ENCODE measurements around the gene EDN2.

EDN2 gene

GRCh38 chr1:41464885-41465284 lies 19.6 kb downstream of the EDN2 start:
- DNase-seq (ENCODE audit: low read depth), result no peak

- DNase-seq (ENCODE audit: low read depth), result no peak
Measured at GRCh38 chr1:41463516-41463915, 21.0 kb downstream of the EDN2 start.

GRCh38 chr1:41462680-41463004 lies 21.8 kb downstream of the EDN2 start:
- DNase-seq (ENCODE audit: low read depth), result no peak

DNA sequence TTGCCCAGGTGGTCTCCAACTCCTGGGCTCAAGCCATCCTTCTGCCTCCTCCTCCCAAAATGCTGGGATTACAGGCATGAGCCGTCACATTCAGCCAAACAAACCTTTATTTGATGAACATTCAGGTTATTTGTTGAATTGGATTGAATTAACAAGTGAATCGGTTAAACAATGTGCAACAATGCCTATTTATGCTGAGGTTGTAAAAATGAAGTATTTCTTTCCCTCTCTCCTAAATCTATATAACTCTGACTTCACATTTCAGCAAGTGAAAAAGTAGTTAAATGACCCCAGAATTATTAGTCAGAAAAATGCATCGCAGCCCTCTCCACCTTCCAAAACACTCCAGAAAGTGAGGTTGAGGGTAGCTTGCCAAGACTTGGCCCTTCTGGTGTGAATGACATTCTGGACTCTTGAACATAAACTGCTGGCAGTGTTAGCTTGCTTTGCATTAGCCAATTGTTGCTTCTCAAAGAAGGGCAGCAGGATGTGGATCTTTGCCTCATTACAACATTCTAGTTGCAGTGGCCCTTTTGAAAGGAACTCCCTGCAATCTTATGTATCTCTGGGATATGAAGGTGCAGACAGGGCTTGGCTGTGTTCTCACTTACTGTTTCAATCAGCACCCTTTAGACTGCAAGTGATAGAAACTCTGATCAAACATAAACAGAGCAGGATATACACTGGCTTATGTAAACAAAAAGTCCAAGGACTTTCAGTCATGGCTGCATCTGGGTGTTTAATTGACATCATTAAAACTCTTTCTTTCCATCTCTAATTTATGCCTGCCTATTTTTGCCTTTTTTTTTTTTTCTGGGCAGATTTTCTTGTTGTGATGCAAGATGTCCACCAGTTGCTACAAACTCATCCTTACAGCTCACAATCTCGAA lies 22.4 kb downstream of the EDN2 start:
- no peak for DNase-seq (ENCODE audit: low read depth)

GRCh38 chr1:41456847-41457540 lies 27.5 kb downstream of the EDN2 start:
- no peak for DNase-seq (ENCODE audit: low read depth)

- DNase-seq (ENCODE audit: low read depth), result no peak
Measured at GRCh38 chr1:41455479-41456332, 28.8 kb downstream of the EDN2 start.

DNA sequence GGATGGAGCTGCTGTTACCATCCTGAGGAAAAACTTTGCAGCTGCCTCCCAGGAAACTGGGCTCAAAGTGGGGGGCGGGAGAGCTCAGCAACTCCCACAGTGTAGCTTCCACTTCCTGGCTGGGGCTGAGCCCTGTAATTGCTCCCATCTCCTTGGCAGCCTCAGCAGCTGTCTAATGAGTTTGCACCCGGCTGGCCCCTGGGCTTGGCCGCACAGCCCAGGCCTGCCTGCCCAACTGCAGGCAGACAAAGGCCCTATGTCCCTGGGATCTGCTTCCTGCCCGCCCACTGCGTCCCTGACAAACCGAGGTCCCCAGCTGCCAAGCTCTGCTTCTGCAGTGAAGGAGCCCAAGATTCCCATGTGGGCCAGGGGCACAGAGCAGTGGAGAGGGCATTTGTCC lies 30.1 kb downstream of the EDN2 start:
- no peak for DNase-seq (ENCODE audit: low read depth)

DNA sequence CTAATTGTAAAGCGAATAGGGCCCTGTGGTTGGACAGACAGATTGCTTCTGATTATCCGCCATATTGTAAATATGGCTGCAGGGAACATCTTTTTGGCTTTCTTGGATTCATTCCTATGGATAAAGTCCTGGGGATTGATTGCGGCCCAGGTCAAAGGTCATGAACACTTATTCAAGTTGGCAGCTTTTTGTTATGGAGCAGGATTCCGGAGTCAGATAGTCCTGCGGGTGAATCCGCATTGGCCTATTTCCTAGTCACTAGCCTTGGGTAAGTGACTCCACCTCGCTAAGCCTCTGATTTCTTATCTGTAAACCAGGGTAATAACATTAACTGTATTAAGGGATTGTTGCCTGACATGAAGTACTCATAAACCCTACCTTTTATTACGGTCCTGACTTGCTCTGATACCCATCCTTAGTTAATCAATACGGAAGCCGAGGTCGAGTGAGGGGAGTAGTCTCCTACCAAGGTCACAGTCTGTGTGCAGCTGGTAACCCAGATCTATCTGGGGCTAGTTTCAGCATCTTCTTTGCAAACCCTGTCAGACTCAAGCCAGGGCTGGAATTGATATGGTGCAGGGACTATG lies 31.7 kb downstream of the EDN2 start:
- DNase-seq (ENCODE audit: low read depth), result no peak

GRCh38 chr1:41450747-41451285 lies 33.7 kb downstream of the EDN2 start:
- DNase-seq (ENCODE audit: low read depth), result no peak

- no peak for DNase-seq (ENCODE audit: low read depth)
Measured at GRCh38 chr1:41449326-41449921, 35.1 kb downstream of the EDN2 start.

GRCh38 chr1:41448821-41449220 lies 35.7 kb downstream of the EDN2 start:
- DNase-seq (ENCODE audit: low read depth), result no peak

- no peak for DNase-seq (ENCODE audit: low read depth)
Measured at GRCh38 chr1:41447995-41448770, 36.3 kb downstream of the EDN2 start.

DNA sequence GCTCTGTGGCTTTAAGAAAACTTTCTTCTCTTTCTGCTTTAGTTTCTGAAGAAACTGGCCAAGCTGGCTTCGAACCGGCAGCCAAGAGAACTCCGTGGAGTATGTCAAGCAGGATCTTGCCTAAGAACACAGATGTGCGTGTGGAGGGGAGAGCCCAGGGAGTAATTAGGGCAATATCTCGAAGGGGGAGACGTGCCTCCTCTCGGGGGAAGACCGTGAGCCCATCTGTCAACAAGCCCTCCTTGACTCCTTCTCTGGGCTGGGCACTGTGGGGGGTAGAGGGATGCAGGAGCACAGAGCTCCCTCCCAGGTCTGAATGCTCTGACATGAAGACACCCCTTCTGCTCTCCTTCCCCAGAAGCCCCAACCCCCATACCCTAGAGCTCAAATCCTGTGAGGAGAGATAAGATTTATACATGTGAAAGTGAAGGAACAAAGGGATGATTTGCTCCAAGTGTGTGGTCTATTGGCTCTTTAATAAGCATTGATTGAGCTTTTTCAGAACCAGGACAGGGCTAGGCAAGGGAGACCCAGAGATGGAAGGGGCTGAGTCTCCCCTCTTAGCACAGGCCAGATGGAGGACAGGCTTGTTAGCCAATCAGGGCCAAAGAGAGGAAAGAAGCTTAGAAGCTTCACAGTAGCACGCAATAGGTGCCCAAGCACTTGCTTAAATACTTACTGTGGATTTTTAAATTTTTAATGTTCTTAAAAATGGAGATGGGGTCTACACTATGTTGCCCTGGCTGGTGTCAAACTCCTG lies 37.5 kb downstream of the EDN2 start:
- DNase-seq (ENCODE audit: low read depth), result no peak

DNA sequence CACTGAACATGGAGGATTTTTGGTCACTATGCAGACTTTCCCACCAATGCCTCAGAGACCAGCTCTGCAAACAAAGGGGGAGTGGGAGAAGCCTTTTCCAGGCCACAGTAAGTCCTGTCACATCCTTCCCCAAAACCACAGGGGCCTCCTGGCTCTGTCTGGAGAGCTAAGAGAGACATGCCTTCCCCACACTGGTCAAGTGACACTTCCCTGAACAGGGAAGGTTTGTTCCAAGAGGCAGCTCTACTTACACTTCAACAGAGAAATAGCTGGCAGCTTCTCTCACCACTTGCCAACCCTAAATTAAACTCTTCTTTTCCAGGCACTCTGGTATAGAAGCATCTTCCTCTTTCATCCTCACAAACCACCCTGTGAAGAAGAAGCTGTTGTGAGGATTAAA lies 39.7 kb downstream of the EDN2 start:
- no peak for DNase-seq (ENCODE audit: low read depth)

GRCh38 chr1:41444246-41444645 lies 40.2 kb downstream of the EDN2 start:
- no peak for DNase-seq (ENCODE audit: low read depth)

GRCh38 chr1:41442697-41443251 lies 41.7 kb downstream of the EDN2 start:
- DNase-seq (ENCODE audit: low read depth), result no peak

DNA sequence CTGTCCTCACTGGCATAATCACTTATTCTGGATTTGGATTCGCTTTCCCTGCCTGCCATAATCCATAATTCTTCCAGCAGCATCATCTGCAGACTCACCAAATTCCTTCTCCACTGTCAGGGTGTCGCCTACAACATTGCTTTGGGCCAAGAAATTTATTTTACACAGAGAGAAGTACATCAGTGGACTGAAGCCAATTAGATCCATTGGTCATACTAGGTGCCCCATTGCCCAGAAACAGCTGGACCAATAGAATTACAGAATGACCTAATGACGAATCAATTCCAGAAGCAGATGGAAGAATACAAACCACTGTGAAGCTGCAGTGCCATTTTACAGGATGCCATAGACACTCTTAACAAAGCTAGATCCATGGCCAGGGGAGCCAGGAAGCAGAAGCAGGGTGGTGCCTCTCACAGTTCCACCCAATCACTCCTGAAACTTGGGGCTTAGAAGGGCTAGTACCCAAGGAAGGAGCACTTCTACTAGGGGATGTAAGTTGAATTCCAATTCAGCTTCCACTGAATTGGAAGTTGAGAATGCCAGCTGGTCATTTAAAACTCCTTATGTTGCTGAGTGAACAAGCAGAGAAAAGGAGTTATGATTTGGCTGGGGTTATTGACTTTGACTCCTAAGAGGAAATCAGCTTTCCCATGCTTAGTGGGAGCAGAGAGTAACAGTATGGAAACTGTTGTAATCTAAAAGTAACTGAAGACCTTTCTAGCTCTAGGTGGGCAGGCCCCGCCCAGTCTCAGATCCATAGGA lies 44.0 kb downstream of the EDN2 start:
- no peak for DNase-seq (ENCODE audit: low read depth)

- DNase-seq (ENCODE audit: low read depth), result no peak
Measured at GRCh38 chr1:41439234-41439633, 45.2 kb downstream of the EDN2 start.

- no peak for DNase-seq (ENCODE audit: low read depth)
Measured at GRCh38 chr1:41438711-41439110, 45.8 kb downstream of the EDN2 start.
